GM12892 (cell line): ENCODE measurements around the gene CLDN25. TPM values are rescaled to one million over a fixed set of nuclear protein-coding genes. Genes with fewer than 3 reads are reported as not detected.
"Not testable (repeated sequence)": the region's sequence is repeated elsewhere in the genome, so short reads cannot be mapped to it uniquely, and the experiment has no call there.

Source experiments
- DNase-seq: peaks from one replicate; pipeline ENCODE4 v3.0.0; 2011; ENCODE audit not compliant: insufficient read length
- FAIRE-seq: peaks from 2 replicates; lab custom pipeline; 2011; peaks lifted over from hg19 to GRCh38; lab: Jason Lieb, UNC
- POLR2A ChIP-seq: IDR thresholded peaks from 2 replicates; pipeline ENCODE4 v1.6.1; 2011; ENCODE audit warnings: low read depth, low read length, control low read depth
- POLR2AphosphoS5 ChIP-seq: IDR thresholded peaks from 2 replicates; pipeline ENCODE4 v1.6.1; 2011; ENCODE audit warnings: low read depth, low read length, control low read depth
- TAF1 ChIP-seq: IDR thresholded peaks from 2 replicates; pipeline ENCODE4 v1.6.1; 2011; ENCODE audit warnings: low read depth, mild to moderate bottlenecking, control low read depth, low read length, borderline replicate concordance
- polyA plus RNA-seq: library from polyadenylated mRNA; unstranded; fragments of >200 nt; gene quantifications from one replicate; pipeline ENCODE4 v1.2.1, GENCODE V29; 2012; ENCODE audit warnings: missing spikeins, inconsistent platforms; ENCODE audit not compliant: missing spikeins

Gene CLDN25
- polyA plus RNA-seq, result not detected

DNA sequence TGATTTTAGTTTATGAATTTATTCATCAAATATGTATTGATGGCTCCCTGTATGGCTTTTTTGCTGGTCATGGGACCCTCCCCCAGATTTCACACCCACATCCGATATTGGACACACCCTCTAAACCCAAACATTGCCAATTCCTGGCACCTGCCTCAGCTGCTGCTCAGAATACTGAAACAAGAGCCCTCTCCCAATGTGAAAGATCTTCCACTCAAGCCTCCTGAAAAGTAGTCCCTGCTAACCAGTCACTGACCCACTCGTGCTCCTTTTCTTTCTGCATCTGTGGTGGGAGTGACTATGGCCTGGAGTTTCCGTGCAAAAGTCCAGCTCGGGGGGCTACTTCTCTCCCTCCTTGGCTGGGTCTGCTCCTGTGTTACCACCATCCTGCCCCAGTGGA lies at the start of gene CLDN25:
TSS of gene CLDN25 (plus strand) at position 301 of the 400 bp plus-strand sequence. CDS start at position 301, 0 bp downstream.
- TF ChIP-seq POLR2AphosphoS5, result no peak
- TF ChIP-seq POLR2A, result no peak
- TF ChIP-seq TAF1, result no peak
- no peak for DNase-seq
- FAIRE-seq, result no peak

DNA sequence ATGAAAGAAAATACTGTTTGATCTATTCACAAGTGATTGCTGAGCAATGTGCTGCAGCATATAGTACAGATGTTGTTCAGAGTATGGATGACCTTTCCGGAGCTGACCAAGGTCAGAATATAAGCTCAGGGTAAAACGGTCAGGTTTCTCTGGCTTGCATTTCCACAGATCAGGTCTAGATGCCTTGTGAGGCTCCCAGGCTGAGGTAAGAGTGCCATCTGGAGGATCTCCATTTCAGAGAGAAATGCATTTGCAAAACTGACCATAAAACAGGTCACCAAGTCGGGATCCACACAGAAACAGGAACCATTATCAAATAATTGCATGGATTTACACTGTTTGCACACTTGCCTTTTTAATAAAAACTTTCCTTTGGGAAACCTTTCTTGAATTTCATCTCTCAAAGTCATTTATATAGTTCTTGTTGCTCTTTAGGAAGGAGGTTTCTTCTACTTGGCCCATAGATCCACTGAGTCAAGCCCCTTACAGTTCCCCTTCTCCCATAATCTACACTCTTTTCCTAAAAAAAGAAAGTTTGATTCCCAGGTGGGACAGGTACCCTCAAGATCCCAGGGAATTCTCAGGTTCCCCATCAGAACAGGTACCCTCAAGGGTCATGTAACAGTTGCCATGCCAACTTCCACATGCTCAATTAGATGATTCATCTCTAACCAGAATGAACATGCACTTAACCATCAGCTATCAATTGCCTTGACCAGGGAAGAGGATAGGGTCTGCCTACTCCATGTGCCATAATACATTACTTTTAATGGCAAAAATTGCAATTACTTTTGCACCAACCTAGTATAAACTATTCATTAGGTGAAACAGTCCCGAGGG lies 48.5 kb upstream of the CLDN25 start:
- DNase-seq (no peak), FAIRE-seq (peak; percentile 38)
- TF ChIP-seq POLR2AphosphoS5, result no peak
- no peak for TF ChIP-seq POLR2A
- TF ChIP-seq TAF1, result no peak

DNA sequence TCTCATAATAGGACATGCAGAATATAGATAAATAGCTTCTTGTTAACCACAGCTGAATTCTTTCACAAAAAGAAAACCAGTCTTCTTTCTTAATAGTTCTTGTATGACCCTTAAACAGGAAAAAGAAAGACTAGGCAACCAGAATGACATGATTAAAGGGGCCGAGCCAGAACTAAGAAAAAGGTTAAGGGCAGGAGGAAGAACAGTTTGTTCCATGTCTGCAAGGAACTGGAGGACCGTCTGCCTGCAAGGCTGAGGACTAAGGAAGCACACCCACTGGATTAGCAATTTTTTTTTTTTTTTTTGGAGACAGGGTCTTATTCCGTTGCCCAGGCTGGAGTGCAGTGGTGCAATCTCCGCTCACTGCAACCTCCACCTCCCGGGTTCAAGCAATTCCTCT lies 47.5 kb upstream of the CLDN25 start:
- TF ChIP-seq POLR2AphosphoS5, result no peak
- TF ChIP-seq POLR2A, result no peak
- no peak for TF ChIP-seq TAF1
- no peak for DNase-seq
- FAIRE-seq, result no peak

DNA sequence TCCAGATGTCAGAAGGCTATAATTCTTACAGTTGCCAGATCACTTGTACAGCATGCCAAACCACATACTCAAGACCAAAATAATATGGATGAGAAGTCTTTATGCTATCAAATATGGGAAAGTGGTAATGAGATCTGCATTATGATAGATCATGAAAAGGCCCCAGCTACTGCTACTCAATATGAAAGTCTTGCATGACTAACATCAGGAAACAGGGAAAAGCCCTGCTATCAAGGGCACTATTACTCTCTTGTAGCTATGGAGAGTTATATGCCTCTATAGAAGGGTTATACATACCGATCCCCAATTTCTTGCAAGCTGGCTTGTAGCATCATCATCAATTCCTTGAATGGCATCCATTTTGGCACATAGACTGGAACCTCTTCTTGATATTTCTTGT lies 43.3 kb upstream of the CLDN25 start:
- DNase-seq (no peak), FAIRE-seq (no peak)
- TF ChIP-seq TAF1, result no peak
- no peak for TF ChIP-seq POLR2A
- TF ChIP-seq POLR2AphosphoS5, result no peak

DNA sequence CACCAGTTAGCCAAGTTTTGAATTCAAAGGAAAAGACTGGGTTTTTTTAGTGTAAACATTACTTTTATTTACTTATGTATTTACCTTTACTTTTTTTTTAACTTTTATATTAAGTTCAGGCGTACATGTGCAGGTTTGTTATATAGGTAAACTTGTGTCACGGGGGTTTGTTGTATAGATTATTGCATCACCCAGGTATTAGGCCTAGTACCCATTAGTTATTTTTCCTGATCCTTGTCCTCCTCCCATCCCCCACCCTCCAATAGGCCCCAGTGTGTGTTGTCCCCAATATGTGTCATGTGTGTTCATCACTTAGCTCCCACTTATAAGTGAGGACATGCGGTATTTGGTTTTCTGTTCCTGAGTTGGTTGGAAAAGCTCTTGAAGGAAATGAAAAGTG lies 26.7 kb upstream of the CLDN25 start:
- no peak for FAIRE-seq
- no peak for DNase-seq
- TF ChIP-seq POLR2A, result no peak
- TF ChIP-seq POLR2AphosphoS5, result no peak
- no peak for TF ChIP-seq TAF1

DNA sequence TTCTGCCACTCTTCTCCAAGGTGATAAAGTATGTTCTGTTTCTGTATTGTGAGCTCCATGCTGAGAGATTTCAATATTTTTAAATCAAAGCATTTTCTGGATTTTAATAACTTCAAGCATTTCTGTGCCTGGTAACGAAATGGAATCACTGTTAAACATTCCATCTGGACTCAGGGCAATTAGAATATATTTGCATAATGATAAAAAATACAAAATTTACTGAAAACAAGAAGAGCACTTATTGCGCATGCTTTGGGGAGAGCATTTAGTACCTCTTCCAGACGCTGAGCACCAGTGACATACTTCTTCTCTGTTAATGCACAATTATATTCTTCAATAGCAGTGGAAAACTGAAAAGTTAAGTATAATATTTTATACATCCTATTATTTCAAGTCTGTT lies 19.4 kb upstream of the CLDN25 start:
- DNase-seq, result no peak
- TF ChIP-seq POLR2A, result no peak
- TF ChIP-seq POLR2AphosphoS5, result no peak
- no peak for TF ChIP-seq TAF1
- no peak for FAIRE-seq

DNA sequence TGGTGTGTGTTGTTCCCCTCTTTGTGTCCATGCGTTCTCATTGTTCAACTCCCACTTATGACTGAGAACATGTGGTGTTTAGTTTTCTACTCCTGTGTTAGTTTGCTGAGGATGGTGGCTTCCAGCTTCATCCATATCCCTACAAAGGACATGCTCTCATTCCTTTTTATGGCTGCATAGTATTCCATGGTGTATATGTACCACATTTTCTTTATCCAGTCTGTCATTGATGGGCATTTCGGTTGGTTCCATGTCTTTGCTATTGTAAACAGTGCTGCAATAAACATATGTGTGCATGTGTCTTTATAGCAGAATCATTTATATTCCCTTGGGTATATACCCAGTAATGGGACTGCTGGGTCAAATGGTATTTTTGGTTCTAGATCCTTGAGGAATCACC lies 16.6 kb upstream of the CLDN25 start:
- DNase-seq, FAIRE-seq: not testable (repeated sequence)

DNA sequence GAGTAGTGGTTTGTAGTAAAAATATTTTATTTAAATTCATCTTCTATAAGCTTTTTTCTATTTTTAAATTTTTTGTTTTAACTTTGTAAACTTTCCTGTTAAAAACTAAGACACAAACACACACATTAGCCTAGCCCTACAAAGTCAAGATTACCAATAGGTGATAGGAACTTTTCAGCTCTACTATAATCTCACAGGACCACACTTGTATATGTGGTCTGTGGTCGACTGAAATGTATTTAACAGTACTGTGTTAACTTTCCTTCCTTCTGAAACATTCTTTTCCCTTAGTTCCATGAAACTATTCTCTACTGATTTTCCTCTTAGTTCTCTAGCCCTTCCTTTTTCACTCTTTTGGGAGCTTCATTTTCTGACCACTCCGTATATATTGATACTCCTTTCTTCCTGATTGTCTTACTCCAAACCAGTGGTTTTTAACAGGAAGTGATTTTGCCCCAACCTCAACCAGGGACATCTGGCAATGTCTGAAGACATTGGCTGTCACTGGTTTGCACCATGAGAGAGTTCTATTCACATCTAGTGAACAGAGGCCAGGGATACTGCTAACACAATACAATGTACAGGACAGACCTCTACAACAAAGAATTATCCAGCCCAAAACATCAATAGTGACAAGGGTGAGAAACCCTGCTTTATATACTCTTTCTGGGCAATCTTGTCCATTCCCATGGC lies 14.9 kb upstream of the CLDN25 start:
- FAIRE-seq (no peak), DNase-seq (no peak)
- TF ChIP-seq POLR2AphosphoS5, result no peak

DNA sequence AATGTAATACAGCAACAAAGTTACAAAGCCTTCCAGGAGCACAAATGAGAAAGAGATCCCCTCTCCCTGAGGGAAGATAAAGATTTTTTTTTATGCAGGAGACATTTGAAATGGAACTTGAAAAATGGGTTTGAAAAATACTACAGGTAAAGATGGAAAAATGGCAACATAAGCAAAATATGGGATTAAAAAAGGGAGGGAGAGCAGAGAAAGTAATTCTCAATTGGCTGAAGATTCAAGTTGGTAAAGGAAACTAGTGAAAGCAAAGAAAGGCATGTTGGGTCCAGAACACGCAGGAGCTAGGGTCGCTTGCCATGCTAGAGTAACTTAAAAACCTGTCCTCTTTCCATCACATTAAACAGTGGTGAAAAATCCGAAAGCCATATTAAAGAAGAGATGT lies 7.6 kb upstream of the CLDN25 start:
- FAIRE-seq (no peak), DNase-seq (no peak)
- no peak for TF ChIP-seq POLR2A
- TF ChIP-seq POLR2AphosphoS5, result no peak
- no peak for TF ChIP-seq TAF1

DNA sequence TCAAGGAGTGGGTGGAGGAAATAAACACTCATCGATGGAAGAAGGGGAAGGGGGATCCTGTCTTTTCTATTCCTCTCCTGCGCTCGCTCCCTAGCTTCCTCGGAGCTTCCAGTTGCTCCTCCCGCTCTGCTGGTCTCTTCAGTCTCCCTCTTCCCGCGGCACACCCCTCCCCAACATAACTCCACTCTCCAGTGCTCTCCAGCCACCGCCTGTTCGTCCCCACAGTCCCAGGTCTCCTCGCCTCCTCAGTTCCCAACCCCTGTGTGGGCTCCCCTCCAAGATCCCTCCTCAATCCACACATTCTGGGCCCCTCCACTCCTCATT lies 6.5 kb upstream of the CLDN25 start:
- no peak for TF ChIP-seq POLR2A
- TF ChIP-seq TAF1, result no peak
- TF ChIP-seq POLR2AphosphoS5, result no peak
- FAIRE-seq, result no peak
- DNase-seq, result no peak

DNA sequence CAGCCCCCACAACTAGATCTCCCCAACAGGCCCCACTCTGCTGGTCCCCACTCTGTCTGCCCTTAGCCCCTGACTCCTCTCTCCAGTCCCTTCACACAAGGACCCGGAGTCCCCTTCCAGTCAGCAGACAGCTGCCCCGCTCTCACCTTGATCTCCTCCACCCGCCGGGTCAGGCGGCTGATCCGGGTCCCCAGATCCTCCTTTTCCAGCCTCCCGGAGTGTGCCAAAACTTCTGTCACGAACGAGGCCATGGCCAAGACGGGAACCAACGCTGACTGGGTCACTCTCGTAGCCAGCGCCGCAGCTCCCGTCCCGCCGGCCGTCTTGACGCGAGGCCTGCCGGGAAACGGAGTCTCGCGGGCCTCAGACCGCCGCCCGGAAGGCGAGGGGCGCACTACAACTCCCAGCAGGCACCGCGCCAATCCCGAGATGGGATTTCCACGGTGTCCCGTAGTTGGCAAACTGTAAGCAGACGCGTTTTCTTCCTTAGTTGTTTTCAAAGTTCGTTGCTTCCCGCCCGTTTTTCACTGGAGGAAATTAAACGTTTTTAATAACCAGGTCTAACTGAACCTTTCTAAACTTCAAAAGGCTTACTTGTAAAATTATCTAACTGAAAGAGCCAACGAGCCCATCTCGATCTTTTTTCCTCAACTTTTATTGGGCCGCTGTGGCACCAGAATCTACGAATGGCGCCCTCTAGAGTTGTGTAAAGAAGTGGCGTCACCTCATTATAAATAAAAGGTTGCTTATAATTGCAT lies 6.0 kb upstream of the CLDN25 start, which contains the start of gene ZW10:
TSS of gene ZW10 (minus strand) at position 277 of the 758 bp plus-strand sequence. CDS start at position 251, 26 bp downstream.
- FAIRE-seq, result peak; percentile 99

More for the DNA sequence above, 6.0 kb upstream of the CLDN25 start, which contains the start of gene ZW10:
- TF ChIP-seq POLR2AphosphoS5 (no peak), TAF1 (no peak), POLR2A (peak; percentile 72; the same call in 1 of the 2 replicates)
- peak; percentile 72 for DNase-seq
